ENCODE measurements around the gene GTSF1L. TPM values are rescaled to one million over a fixed set of nuclear protein-coding genes. Genes with fewer than 3 reads are reported as not detected.

The GTSF1L gene
- polyA plus RNA-seq, 2 of the 4 experiments (the other 2 are of a cell fraction) = not detected

DNA sequence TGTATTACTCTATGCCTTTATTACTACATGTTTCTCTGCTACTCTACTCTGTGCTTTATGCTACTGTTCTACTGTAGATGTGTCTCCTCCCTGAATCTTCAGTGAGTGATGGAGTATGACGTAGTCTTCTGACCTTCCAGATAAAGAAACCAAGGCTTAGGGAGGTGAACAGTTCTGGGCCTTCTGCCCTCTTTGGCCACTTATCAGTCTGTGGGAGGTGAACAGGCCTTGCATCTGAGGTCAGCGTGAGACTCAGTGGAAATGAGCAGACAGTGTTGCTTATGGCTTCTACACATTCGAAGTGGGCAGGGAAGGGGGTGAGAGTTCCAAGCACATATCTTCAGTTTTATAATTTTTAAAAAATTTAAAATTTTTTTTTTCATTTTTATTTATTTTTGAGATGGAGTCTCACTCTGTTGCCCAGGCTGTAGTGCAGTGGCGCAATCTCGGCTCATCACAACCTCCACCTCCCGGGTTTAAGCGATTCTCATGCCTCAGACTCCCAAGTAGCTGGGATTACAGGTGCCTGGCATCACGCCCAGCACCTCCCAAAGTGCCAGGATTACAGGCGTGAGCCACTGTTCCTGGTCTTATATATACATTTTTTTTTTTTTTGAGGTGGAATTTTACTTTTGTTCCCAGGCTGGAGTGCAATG is 35.7 kb downstream of the GTSF1L start:
- no peak for FAIRE-seq
- Histone ChIP-seq H3K4me3 (no peak overlapping the region), H3K4me2 (no peak overlapping the region), H3K27ac (no peak overlapping the region), H3K9me3 (no peaks in the 10 kb centered on the region), H3K4me1 (no peaks in the 10 kb centered on the region)
- 89% methylated on average over 9 of the region's 9 CpGs for WGBS (ENCODE audit: missing lambda C conversion rate)
- ChIA-PET CTCF (interaction anchor here (0.6 to 7.4 kb wide), 17 partner anchors 9 to 391 kb away, joined by 3 to 91 read pairs (median 4); no protein-coding TSS in a partner anchor), POLR2A (no interaction called here)
- DNase-seq (ENCODE audit: low read depth in 1 of 2, low spot score in 1 of 2) = no peak
- TF ChIP-seq TP53 (CRISPR knock-in tag; IDR thresholded peaks at IDR 0.05) (no peak), ZC3H11A (IDR thresholded peaks at IDR 0.05) (no peak), NFE2L2 (conservative IDR thresholded peaks at IDR 0.05; ENCODE audit: low read length) (no peak), MAFK (IDR thresholded peaks at IDR 0.05; ENCODE audit: partially characterized antibody) (no peak), BHLHE40 (IDR thresholded peaks at IDR 0.05; ENCODE audit: low read depth, low read length) (no peak), RFX5 (IDR thresholded peaks at IDR 0.05) (no peak), CHD4 (IDR thresholded peaks at IDR 0.05; ENCODE audit: borderline replicate concordance) (no peak), RCOR1 (IDR thresholded peaks at IDR 0.05; ENCODE audit: low read depth, low read length) (no peak), KDM1A (IDR thresholded peaks at IDR 0.05; ENCODE audit: low read depth) (no peak), RARB (CRISPR knock-in tag; IDR thresholded peaks at IDR 0.05) (no peak), FOSB (CRISPR knock-in tag; IDR thresholded peaks at IDR 0.05) (no peak), EHF (CRISPR knock-in tag; IDR thresholded peaks at IDR 0.05) (no peak)
- TF ChIP-seq, protein P1, sequence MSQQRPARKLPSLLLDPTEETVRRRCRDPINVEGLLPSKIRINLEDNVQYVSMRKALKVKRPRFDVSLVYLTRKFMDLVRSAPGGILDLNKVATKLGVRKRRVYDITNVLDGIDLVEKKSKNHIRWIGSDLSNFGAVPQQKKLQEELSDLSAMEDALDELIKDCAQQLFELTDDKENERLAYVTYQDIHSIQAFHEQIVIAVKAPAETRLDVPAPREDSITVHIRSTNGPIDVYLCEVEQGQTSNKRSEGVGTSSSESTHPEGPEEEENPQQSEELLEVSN (IDR thresholded peaks at IDR 0.05; ENCODE audit: borderline replicate concordance, low read depth) = no peak
- ATAC-seq = no peak

DNA sequence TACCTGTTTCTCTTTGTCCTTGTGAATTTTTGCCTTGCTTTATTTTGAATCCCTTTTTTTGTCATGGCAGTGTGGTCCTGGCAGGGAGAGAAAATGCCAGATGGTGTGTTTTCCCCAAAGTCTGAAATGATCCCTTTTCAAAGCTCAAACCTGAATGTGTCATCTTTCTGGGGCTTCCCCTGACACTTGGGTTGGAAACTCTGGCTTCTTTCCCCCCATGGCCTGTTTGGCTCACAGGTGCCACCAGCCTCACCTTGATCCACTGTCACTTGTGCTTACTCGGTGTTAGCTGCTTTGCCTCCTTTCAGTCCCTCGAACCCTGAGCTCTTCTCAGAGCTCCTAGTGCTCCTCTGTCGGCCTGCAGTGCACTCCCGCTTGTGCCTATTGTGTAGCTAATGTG is 37.6 kb downstream of the GTSF1L start:
- no peak overlapping the region for H3K27ac ChIP-seq
- CTCF ChIA-PET = interaction anchor here (1.1 to 7.4 kb wide), 5 partner anchors 8 to 391 kb away, joined by 3 to 91 read pairs (median 8); no protein-coding TSS in a partner anchor
- no peaks in the 10 kb centered on the region for H3K9me3 ChIP-seq
- no peak overlapping the region for H3K4me3 ChIP-seq
- POLR2A ChIA-PET = no interaction called here
- no peaks in the 10 kb centered on the region for H3K4me1 ChIP-seq
- FAIRE-seq (no peak), DNase-seq (ENCODE audit: low read depth in 1 of 2, low spot score in 1 of 2) (no peak), ATAC-seq (no peak)
- H3K4me2 ChIP-seq = no peak overlapping the region
- TF ChIP-seq MAFK (IDR thresholded peaks at IDR 0.05; ENCODE audit: partially characterized antibody) (no peak), POLR2A (IDR thresholded peaks at IDR 0.05; ENCODE audit: low read length) (no peak), ZNF302 (CRISPR knock-in tag; IDR thresholded peaks at IDR 0.05) (no peak), HOXB13 (CRISPR knock-in tag; IDR thresholded peaks at IDR 0.05; ENCODE audit: low read depth) (no peak), JUNB (IDR thresholded peaks at IDR 0.05) (no peak), TFCP2L1 (CRISPR knock-in tag; IDR thresholded peaks at IDR 0.05) (no peak), ZFP36 (IDR thresholded peaks at IDR 0.05; ENCODE audit: borderline replicate concordance, partially characterized antibody) (no peak), KDM5A (IDR thresholded peaks at IDR 0.05) (no peak), ZSCAN20 (CRISPR knock-in tag; IDR thresholded peaks at IDR 0.05) (no peak), RCOR1 (IDR thresholded peaks at IDR 0.05; ENCODE audit: low read depth, low read length) (no peak)
- TF ChIP-seq, protein P2, sequence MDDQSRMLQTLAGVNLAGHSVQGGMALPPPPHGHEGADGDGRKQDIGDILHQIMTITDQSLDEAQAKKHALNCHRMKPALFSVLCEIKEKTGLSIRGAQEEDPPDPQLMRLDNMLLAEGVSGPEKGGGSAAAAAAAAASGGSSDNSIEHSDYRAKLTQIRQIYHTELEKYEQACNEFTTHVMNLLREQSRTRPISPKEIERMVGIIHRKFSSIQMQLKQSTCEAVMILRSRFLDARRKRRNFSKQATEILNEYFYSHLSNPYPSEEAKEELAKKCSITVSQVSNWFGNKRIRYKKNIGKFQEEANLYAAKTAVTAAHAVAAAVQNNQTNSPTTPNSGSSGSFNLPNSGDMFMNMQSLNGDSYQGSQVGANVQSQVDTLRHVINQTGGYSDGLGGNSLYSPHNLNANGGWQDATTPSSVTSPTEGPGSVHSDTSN (IDR thresholded peaks at IDR 0.05) = no peak
- TF ChIP-seq, protein P3, sequence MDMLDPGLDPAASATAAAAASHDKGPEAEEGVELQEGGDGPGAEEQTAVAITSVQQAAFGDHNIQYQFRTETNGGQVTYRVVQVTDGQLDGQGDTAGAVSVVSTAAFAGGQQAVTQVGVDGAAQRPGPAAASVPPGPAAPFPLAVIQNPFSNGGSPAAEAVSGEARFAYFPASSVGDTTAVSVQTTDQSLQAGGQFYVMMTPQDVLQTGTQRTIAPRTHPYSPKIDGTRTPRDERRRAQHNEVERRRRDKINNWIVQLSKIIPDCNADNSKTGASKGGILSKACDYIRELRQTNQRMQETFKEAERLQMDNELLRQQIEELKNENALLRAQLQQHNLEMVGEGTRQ (IDR thresholded peaks at IDR 0.05) = no peak
- WGBS (ENCODE audit: missing lambda C conversion rate) = 79% methylated on average over 4 of the region's 4 CpGs

DNA sequence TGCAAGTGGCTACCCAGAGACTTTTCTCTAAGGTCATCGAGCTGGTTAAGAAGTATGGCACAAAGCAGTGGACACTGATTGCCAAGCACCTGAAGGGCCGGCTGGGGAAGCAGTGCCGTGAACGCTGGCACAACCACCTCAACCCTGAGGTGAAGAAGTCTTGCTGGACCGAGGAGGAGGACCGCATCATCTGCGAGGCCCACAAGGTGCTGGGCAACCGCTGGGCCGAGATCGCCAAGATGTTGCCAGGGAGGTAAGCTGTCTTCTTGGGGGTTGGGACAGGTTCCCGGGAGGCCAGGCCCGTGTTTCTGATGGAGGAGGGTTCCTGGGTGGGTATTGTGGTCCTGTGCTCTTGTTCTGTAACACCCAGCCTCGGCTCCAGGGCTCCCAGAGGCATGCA is 40.0 kb downstream of the GTSF1L start:
- no peak for FAIRE-seq
- no peak overlapping the region for H3K4me3 ChIP-seq

More for the DNA sequence above, 40.0 kb downstream of the GTSF1L start:
- Histone ChIP-seq H3K27ac (no peak overlapping the region), H3K4me1 (no peaks in the 10 kb centered on the region), H3K9me3 (no peaks in the 10 kb centered on the region), H3K4me2 (no peak overlapping the region)
- 0 out of 6 replicates have a peak, but pooled peaks of 1 of the 2 experiments have one; percentile 24 for ATAC-seq
- 86% methylated on average over 8 of the region's 13 CpGs for WGBS (ENCODE audit: missing lambda C conversion rate)
- CTCF ChIA-PET = no interaction called here
- POLR2A ChIA-PET = interaction anchor here (0.6 kb wide), 1 partner anchor 221 kb away, joined by 4 read pairs; no protein-coding TSS in a partner anchor
- DNase-seq (ENCODE audit: low read depth in 1 of 2, low spot score in 1 of 2) = no peak
- TF ChIP-seq ZC3H11A (IDR thresholded peaks at IDR 0.05) = no peak
- TF ChIP-seq, protein P2 (IDR thresholded peaks at IDR 0.05) = no peak
- no peak for TF ChIP-seq KDM1A (IDR thresholded peaks at IDR 0.05; ENCODE audit: low read depth)
- TF ChIP-seq, protein P4, sequence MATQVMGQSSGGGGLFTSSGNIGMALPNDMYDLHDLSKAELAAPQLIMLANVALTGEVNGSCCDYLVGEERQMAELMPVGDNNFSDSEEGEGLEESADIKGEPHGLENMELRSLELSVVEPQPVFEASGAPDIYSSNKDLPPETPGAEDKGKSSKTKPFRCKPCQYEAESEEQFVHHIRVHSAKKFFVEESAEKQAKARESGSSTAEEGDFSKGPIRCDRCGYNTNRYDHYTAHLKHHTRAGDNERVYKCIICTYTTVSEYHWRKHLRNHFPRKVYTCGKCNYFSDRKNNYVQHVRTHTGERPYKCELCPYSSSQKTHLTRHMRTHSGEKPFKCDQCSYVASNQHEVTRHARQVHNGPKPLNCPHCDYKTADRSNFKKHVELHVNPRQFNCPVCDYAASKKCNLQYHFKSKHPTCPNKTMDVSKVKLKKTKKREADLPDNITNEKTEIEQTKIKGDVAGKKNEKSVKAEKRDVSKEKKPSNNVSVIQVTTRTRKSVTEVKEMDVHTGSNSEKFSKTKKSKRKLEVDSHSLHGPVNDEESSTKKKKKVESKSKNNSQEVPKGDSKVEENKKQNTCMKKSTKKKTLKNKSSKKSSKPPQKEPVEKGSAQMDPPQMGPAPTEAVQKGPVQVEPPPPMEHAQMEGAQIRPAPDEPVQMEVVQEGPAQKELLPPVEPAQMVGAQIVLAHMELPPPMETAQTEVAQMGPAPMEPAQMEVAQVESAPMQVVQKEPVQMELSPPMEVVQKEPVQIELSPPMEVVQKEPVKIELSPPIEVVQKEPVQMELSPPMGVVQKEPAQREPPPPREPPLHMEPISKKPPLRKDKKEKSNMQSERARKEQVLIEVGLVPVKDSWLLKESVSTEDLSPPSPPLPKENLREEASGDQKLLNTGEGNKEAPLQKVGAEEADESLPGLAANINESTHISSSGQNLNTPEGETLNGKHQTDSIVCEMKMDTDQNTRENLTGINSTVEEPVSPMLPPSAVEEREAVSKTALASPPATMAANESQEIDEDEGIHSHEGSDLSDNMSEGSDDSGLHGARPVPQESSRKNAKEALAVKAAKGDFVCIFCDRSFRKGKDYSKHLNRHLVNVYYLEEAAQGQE (IDR thresholded peaks at IDR 0.05) = no peak
- TF ChIP-seq, protein P5, sequence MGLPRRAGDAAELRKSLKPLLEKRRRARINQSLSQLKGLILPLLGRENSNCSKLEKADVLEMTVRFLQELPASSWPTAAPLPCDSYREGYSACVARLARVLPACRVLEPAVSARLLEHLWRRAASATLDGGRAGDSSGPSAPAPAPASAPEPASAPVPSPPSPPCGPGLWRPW (IDR thresholded peaks at IDR 0.05) = no peak
- no peak for TF ChIP-seq FOSB (CRISPR knock-in tag; IDR thresholded peaks at IDR 0.05)

Measured in A549 (cell line).